Measurements from ENCODE around the gene ANKRD65. TPM values are rescaled to one million over a fixed set of nuclear protein-coding genes. Genes with fewer than 3 reads are reported as not detected.

ANKRD65 gene
- total and polyA plus RNA-seq, 2 experiments from 2014 or later: 2.1 to 5.5 TPM

- no peak for DNase-seq (ENCODE audit: low spot score)
- H3K27me3 ChIP-seq: no peaks in the 10 kb centered on the region
- no peak overlapping the region for H3K4me3 ChIP-seq
- peaks cover 72% of the 10 kb centered on the region for H3K79me2 ChIP-seq
- H3K9me3 ChIP-seq (ENCODE audit: low read depth): no peaks in the 10 kb centered on the region
- no peaks in the 10 kb centered on the region for H3K9me2 ChIP-seq (replicated peaks; ENCODE audit: insufficient read depth)
- H4K20me1 ChIP-seq (ENCODE audit: insufficient read depth, poor library complexity, severe bottlenecking): no peaks in the 10 kb centered on the region
- peak overlapping the region; percentile 33 for H3K27ac ChIP-seq
- no peak overlapping the region for H2AFZ ChIP-seq
- no peaks in the 10 kb centered on the region for H3K36me3 ChIP-seq (replicated peaks; ENCODE audit: insufficient read depth, low read depth)
- peaks cover 34% of the 10 kb centered on the region for H3K4me1 ChIP-seq (ENCODE audit: insufficient read depth)
- H3K4me2 ChIP-seq: peak overlapping the region; percentile 92
- WGBS (ENCODE audit: low lambda C conversion rate, missing lambda C conversion rate): 96% methylated on average over 7 of the region's 7 CpGs
- TF ChIP-seq EZH2phosphoT487 (IDR thresholded peaks at IDR 0.05; ENCODE audit: low read depth, severe bottlenecking, unreplicated experiment) (no peak), CTCF (IDR thresholded peaks at IDR 0.05; ENCODE audit: poor library complexity) (no peak), EZH2 (IDR thresholded peaks at IDR 0.05; ENCODE audit: borderline replicate concordance) (no peak)
Observed at GRCh38 chr1:1401457-1402010, 19.5 kb downstream of the ANKRD65 start.

- peak overlapping the region; percentile 48 for H3K4me3 ChIP-seq
- H3K27ac ChIP-seq: peak overlapping the region; percentile 83
- no peak overlapping the region for H2AFZ ChIP-seq
- H3K9me3 ChIP-seq (ENCODE audit: low read depth): no peaks in the 10 kb centered on the region
- no peak for TF ChIP-seq CTCF (IDR thresholded peaks at IDR 0.05; ENCODE audit: poor library complexity)
- no peak for TF ChIP-seq EZH2phosphoT487 (IDR thresholded peaks at IDR 0.05; ENCODE audit: low read depth, severe bottlenecking, unreplicated experiment)
- no peak for TF ChIP-seq EZH2 (IDR thresholded peaks at IDR 0.05; ENCODE audit: borderline replicate concordance)
- no peaks in the 10 kb centered on the region for H3K36me3 ChIP-seq (replicated peaks; ENCODE audit: insufficient read depth, low read depth)
- WGBS (ENCODE audit: low lambda C conversion rate, missing lambda C conversion rate): 88% methylated on average over 22 of the region's 22 CpGs
- peaks cover 28% of the 10 kb centered on the region for H3K4me1 ChIP-seq (ENCODE audit: insufficient read depth)
- H3K27me3 ChIP-seq: no peaks in the 10 kb centered on the region
- H3K9me2 ChIP-seq (replicated peaks; ENCODE audit: insufficient read depth): no peaks in the 10 kb centered on the region
- peak overlapping the region; percentile 92 for H3K4me2 ChIP-seq
- DNase-seq (ENCODE audit: low spot score): peak; percentile 38
- H4K20me1 ChIP-seq (ENCODE audit: insufficient read depth, poor library complexity, severe bottlenecking): no peaks in the 10 kb centered on the region
- peaks cover 69% of the 10 kb centered on the region for H3K79me2 ChIP-seq
Observed at GRCh38 chr1:1400576-1401456, 20.3 kb downstream of the ANKRD65 start.

- Histone ChIP-seq H3K79me2 (peaks cover 69% of the 10 kb centered on the region), H4K20me1 (ENCODE audit: insufficient read depth, poor library complexity, severe bottlenecking) (no peaks in the 10 kb centered on the region), H3K9me3 (ENCODE audit: low read depth) (no peaks in the 10 kb centered on the region), H3K4me1 (ENCODE audit: insufficient read depth) (peaks cover 26% of the 10 kb centered on the region), H3K4me2 (peak overlapping the region; percentile 92), H3K27me3 (no peaks in the 10 kb centered on the region), H3K36me3 (replicated peaks; ENCODE audit: insufficient read depth, low read depth) (no peaks in the 10 kb centered on the region), H2AFZ (peak overlapping the region; percentile 15), H3K27ac (peak overlapping the region; percentile 83), H3K4me3 (peak overlapping the region; percentile 48), H3K9me2 (replicated peaks; ENCODE audit: insufficient read depth) (no peaks in the 10 kb centered on the region)
- DNase-seq (ENCODE audit: low spot score): no peak
- 9% methylated on average over 31 of the region's 34 CpGs for WGBS (ENCODE audit: low lambda C conversion rate, missing lambda C conversion rate)
- TF ChIP-seq EZH2phosphoT487 (IDR thresholded peaks at IDR 0.05; ENCODE audit: low read depth, severe bottlenecking, unreplicated experiment) (no peak), EZH2 (IDR thresholded peaks at IDR 0.05; ENCODE audit: borderline replicate concordance) (no peak), CTCF (IDR thresholded peaks at IDR 0.05; ENCODE audit: poor library complexity) (no peak)
Observed at GRCh38 chr1:1399872-1400575, 21.1 kb downstream of the ANKRD65 start.

All from hepatocyte (in vitro differentiated cells).